GM13977 (cell line): ENCODE measurements around the gene LCNL1.

Source experiments
- DNase-seq: peaks from one replicate; pipeline ENCODE4 v3.0.0; 2012; ENCODE audit warnings: low spot score
- in situ Hi-C: fragments of 300-500 bp; cut with MboI; formaldehyde crosslinking; loops from one replicate; pipeline ENCODE4 v1.12.0; 2022; ENCODE audit warnings: low sequenced_read_pairs, low pct_unique_long_range_greater_than_20kb, mixed read lengths, inconsistent platforms; ENCODE audit not compliant: unreplicated experiment
- TF ChIP-seq, protein P1 (sequence below): IDR thresholded peaks from 2 replicates; pipeline ENCODE4 v1.5.1; 2012; ENCODE audit warnings: mild to moderate bottlenecking, control low read depth; ENCODE audit not compliant: insufficient read depth; ENCODE audit errors: extremely low read depth, missing control alignments

The LCNL1 gene

DNA sequence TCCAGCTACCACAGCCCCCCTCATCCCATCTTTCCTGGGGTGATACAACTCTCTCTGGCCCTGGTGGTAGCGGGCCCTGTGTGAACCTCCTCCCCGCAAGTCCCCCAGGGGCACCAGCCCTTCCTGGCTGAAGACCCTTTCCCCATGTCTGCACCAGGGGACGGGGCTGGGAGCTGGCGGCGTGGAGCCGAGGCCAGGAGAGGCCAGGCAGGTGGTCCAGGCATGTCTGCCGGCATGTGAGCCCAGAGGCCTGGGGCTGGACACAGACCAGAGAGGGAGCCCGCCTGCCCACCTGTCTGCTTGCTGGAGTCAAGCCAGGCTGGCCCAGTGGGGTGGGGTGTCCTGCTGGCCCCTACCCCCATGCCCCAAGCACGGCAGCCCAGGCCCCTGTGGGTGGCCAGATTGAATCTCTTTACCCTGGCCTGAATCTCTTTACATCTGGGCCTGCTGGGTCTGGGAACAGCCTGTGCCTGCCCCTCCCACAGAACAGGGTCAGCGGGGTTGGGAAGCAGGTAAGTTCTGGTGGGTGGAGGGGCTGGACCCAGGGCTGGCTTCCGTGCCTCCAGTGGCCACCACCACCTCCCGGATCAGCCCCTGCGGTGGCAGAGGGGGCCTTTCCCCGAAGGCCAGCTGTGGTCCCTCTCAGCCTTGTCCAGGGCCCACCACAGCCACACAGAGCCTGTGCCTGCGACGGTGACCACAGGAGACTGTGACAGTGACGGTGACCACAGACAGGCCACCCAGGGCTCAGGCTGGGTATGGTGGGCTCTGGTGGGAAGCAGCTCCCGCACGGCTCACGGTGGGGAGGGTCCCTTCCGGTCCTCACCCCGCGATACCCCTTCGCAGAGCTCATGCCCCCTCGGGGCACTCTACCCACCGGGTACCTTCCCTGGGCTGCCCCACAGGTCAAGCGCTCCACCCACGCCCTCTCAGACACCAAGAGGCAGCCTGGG is 23.6 kb upstream of the LCNL1 start:
- DNase-seq = no peak
- in situ Hi-C loops = no loop called here
- TF ChIP-seq, protein P1, sequence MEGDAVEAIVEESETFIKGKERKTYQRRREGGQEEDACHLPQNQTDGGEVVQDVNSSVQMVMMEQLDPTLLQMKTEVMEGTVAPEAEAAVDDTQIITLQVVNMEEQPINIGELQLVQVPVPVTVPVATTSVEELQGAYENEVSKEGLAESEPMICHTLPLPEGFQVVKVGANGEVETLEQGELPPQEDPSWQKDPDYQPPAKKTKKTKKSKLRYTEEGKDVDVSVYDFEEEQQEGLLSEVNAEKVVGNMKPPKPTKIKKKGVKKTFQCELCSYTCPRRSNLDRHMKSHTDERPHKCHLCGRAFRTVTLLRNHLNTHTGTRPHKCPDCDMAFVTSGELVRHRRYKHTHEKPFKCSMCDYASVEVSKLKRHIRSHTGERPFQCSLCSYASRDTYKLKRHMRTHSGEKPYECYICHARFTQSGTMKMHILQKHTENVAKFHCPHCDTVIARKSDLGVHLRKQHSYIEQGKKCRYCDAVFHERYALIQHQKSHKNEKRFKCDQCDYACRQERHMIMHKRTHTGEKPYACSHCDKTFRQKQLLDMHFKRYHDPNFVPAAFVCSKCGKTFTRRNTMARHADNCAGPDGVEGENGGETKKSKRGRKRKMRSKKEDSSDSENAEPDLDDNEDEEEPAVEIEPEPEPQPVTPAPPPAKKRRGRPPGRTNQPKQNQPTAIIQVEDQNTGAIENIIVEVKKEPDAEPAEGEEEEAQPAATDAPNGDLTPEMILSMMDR = no peak

DNA sequence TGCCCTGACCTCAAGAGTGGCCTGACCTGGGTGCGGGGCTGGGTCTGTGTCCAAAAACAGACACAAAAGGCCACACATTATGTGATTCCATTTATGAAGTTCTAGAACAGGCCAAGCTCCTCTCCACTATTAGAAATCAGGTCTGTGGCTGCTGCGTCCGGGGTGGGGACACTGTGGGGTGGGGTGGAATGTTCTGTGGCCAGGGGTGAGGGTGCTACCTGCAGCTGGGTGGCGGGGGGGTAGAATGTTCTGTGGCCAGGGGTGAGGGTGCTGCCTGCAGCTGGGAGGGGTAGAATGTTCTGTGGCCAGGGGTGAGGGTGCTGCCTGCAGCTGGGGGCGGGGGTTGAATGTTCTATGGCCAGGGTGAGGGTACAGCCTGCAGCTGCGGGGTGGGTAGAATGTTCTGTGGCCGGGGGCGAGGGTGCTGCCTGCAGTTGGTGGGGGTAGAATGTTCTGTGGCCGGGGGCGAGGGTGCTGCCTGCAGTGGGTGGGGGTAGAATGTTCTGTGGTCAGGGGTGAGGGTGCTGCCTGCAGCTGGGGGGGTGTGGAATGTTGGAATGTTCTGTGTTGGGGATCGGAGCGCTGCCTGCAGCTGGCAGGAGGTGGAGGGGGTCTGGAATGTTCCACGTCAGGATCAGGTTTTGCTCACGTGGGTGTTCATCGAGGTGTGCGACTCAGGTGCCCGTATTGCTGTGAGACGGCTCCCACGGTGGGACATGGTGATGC is 22.4 kb upstream of the LCNL1 start:
- DNase-seq = no peak
- in situ Hi-C loops = no loop called here
- TF ChIP-seq, protein P1 = no peak

DNA sequence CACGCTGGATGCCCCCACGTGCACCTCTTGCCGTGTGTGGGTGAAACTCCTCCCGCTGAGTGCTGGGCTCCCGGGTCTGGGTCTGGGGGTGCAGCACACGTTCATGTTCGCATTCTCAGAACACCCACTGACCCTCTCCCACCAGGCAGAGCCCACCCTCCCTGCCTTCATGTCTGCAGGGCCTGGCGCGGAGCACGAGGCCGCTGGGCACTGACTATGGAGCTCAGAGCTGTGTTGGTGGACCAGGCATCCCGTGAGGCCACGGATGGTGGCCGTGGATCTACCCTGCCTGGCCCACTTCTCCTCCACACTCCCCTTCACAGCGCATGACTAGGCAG is 21.9 kb upstream of the LCNL1 start:
- TF ChIP-seq, protein P1 = no peak
- in situ Hi-C loops = no loop called here
- no peak for DNase-seq

DNA sequence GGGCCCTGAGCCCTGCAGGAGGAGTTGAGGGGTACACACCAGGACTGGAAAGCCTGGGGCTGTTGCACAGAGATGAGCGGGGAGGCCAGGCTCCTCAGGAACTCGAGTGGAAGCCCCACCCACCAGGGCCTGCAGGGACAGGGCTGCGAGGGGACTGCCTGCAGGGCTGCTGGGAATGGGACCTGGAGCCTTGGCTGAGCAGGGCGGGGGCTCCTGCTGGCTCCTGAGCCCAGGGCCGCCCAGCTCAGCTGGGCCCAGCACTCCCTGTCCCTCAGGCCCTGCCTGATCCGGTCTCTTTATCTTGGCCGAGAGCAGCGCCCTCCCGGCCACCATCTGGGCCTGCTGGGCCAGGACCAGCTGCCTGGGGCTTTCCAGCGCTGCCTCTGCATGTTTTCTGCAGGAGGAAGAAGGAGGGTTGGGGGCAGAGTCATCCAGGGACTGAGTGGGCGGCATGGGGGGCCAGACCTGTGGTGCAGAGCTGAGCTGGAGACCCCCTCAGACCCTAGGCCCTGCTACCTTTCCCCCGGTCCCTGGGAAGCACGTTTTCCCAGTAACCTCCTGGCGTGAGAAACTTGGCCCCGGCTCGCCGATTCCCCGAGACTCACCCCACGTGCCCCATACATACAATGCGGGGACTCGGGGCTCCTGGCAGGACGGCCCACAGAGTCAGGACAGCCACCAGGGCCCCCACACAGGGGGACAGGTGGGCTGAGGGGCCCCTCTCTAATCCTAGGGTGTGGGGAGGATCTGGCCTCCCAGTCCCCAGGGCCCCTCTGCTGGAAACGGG is 21.3 kb upstream of the LCNL1 start:
- TF ChIP-seq, protein P1 = no peak
- no peak for DNase-seq
- in situ Hi-C loops = no loop called here

DNA sequence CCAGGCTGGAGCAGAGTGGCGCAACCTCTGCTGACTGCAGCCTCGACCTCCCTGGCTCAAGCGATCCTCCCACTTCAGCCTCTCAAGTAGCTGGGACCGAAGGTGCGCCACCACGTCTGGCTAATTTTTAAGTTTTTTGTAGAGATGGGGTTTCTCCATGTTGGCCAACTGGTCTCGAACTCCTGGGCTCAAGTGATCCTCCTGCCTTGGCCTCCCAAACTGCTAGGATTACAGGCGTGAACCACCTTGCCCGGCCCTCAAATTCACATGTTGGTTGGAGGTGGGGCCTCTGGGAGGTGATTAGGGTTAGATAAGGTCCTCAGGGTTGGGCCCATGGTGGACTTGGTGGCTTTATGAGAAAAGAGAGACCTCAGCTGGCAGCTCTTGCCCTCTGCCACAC is 20.6 kb upstream of the LCNL1 start:
- TF ChIP-seq, protein P1 = no peak
- in situ Hi-C loops = no loop called here
- no peak for DNase-seq

DNA sequence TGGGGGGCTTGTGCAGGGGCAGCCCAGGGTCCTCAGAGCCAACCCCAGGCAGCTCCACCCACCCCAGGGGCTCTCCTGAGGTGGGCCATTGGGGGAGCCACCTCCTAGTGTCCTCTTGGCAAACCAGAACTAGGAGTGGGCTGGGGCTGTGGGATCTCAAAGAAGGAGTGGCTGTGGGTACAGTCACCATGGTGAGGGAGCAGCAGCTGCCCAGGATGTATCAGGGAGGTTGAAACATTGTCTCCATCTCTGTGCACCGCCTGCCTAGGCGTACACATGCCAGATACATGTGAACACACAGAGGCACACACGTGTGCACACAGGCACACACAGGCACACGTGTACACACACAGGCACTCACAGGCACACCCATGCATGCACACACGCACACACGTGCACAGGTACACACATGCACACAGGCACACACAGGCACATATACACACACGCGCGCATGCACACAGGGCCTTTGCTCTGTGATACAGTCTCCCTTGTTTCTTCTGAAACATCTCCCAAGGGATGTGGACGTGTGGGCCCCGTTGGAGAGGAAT is 20.0 kb upstream of the LCNL1 start:
- TF ChIP-seq, protein P1 = no peak
- no peak for DNase-seq
- in situ Hi-C loops = no loop called here
